Suprapubic skin (tissue), 4 donors: ENCODE results near the gene PTCHD4. TPM values are rescaled to one million over a fixed set of nuclear protein-coding genes. Genes with fewer than 3 reads are reported as not detected.
"Not testable (repeated sequence)": the region's sequence is repeated elsewhere in the genome, so short reads cannot be mapped to it uniquely, and the experiment has no call there.

ENCODE experiments used
- DNase-seq, 2 donors: peaks; one replicate each; pipeline ENCODE4 v3.0.0-alpha.2; 2019; ENCODE audit warnings: low spot score in 2 of 2
- H3K27ac ChIP-seq: fragments of 200-600 bp; sonication (generic); one replicate; pipeline ENCODE4 v1.5.1; 2019
- H3K27me3 ChIP-seq: fragments of 200-600 bp; sonication (generic); one replicate; pipeline ENCODE4 v1.5.1; 2019
- H3K36me3 ChIP-seq: fragments of 200-600 bp; sonication (generic); one replicate; pipeline ENCODE4 v1.5.1; 2019
- H3K4me1 ChIP-seq: fragments of 200-600 bp; sonication (generic); one replicate; pipeline ENCODE4 v1.5.1; 2019
- H3K4me3 ChIP-seq: fragments of 200-600 bp; sonication (generic); one replicate; pipeline ENCODE4 v1.5.1; 2019; ENCODE audit warnings: mild to moderate bottlenecking
- H3K9me3 ChIP-seq: fragments of 200-600 bp; sonication (generic); one replicate; pipeline ENCODE4 v1.5.1; 2019
- CTCF ChIP-seq, 2 donors: fragments of 200-600 bp in 1 of 2; fragments of 450-650 bp in 1 of 2; sonication (generic) in 1 of 2; IDR thresholded peaks; one replicate each; pipeline ENCODE4 v1.5.1; 2016 to 2019; ENCODE audit warnings: antibody characterized with exemption in 2 of 2, mild to moderate bottlenecking in 1 of 2, moderate library complexity in 1 of 2
- EP300 ChIP-seq: sonication (generic); formaldehyde crosslinking; IDR thresholded peaks from one replicate; pipeline ENCODE4 v1.6.1; 2017; ENCODE audit warnings: antibody characterized with exemption
- POLR2A ChIP-seq, 2 donors: fragments of 450-650 bp; IDR thresholded peaks; one replicate each; pipeline ENCODE4 v1.6.1; 2017; ENCODE audit warnings: antibody characterized with exemption in 2 of 2, mild to moderate bottlenecking in 2 of 2, moderate library complexity in 2 of 2
- POLR2AphosphoS5 ChIP-seq, 3 donors: sonication (generic); formaldehyde crosslinking; IDR thresholded peaks; one replicate each; pipeline ENCODE4 v1.6.1; 2017; ENCODE audit warnings: antibody characterized with exemption in 3 of 3
- WGBS: methylation state at CpG from one replicate; pipeline ENCODE4 v1.1.5; 2018; 5-methylcytosine and 5-hydroxymethylcytosine counted together
- total RNA-seq, 4 donors: library from RNA; depleted of rRNA; stranded (reverse); fragments of >200 nt; gene quantifications; one replicate each; pipeline ENCODE4 v1.1.0, GENCODE V29; 2016

Gene PTCHD4
- total RNA-seq, 4 donors from 2014 or later: 0.47 to 0.64 TPM; not detected in 2

GRCh38 chr6:48123601-48124000 is 12.6 kb upstream of the PTCHD4 start:
- Histone ChIP-seq H3K4me3 (no peak overlapping the region), H3K4me1 (no peaks in the 10 kb centered on the region), H3K36me3 (no peaks in the 10 kb centered on the region), H3K9me3 (no peaks in the 10 kb centered on the region), H3K27me3 (no peaks in the 10 kb centered on the region), H3K27ac (no peak overlapping the region)
- WGBS: 76% methylated on average over 4 of the region's 4 CpGs
- TF ChIP-seq EP300: no peak
- DNase-seq: no peak

GRCh38 chr6:48121983-48122749 is 11.2 kb upstream of the PTCHD4 start:
- WGBS: 85% methylated on average over 1 of the region's 1 CpG
- not testable (repeated sequence) for DNase-seq, H3K9me3 ChIP-seq, H3K4me1 ChIP-seq, H3K36me3 ChIP-seq, H3K27ac ChIP-seq, H3K4me3 ChIP-seq, H3K27me3 ChIP-seq

- TF ChIP-seq CTCF (IDR thresholded peaks at IDR 0.05) (no peak), POLR2A (IDR thresholded peaks at IDR 0.05) (no peak), POLR2AphosphoS5 (IDR thresholded peaks at IDR 0.05) (no peak), EP300 (no peak)
- Histone ChIP-seq H3K4me1 (no peaks in the 10 kb centered on the region), H3K27me3 (no peaks in the 10 kb centered on the region), H3K36me3 (no peaks in the 10 kb centered on the region), H3K27ac (no peak overlapping the region), H3K4me3 (no peak overlapping the region), H3K9me3 (no peaks in the 10 kb centered on the region)
- DNase-seq: no peak
- 83% methylated on average over 3 of the region's 3 CpGs for WGBS
Observed at GRCh38 chr6:48116699-48117645, 6.0 kb upstream of the PTCHD4 start.

- Histone ChIP-seq H3K27ac (no peak overlapping the region), H3K36me3 (no peaks in the 10 kb centered on the region), H3K4me3 (no peak overlapping the region), H3K27me3 (no peaks in the 10 kb centered on the region), H3K9me3 (no peaks in the 10 kb centered on the region), H3K4me1 (no peaks in the 10 kb centered on the region)
- TF ChIP-seq CTCF (IDR thresholded peaks at IDR 0.05): no peak
- TF ChIP-seq EP300: no peak
- no peak for TF ChIP-seq POLR2A (IDR thresholded peaks at IDR 0.05)
- TF ChIP-seq POLR2AphosphoS5 (IDR thresholded peaks at IDR 0.05): no peak
- DNase-seq: no peak
- 88% methylated on average over 2 of the region's 2 CpGs for WGBS
Observed at GRCh38 chr6:48113130-48113529, 2.1 kb upstream of the PTCHD4 start.

- Histone ChIP-seq H3K4me1 (no peaks in the 10 kb centered on the region), H3K36me3 (no peaks in the 10 kb centered on the region), H3K9me3 (no peaks in the 10 kb centered on the region), H3K27ac (no peak overlapping the region), H3K4me3 (no peak overlapping the region), H3K27me3 (no peaks in the 10 kb centered on the region)
- DNase-seq: no peak
- no peak for TF ChIP-seq POLR2A (IDR thresholded peaks at IDR 0.05)
- TF ChIP-seq CTCF (IDR thresholded peaks at IDR 0.05): no peak
- TF ChIP-seq POLR2AphosphoS5 (IDR thresholded peaks at IDR 0.05): no peak
- no peak for TF ChIP-seq EP300
- WGBS: 73% methylated on average over 1 of the region's 1 CpG
Observed at GRCh38 chr6:48111575-48111974, 578 bp upstream of the PTCHD4 start.
